ENCODE data around the gene ELF2. TPM values are rescaled to one million over a fixed set of nuclear protein-coding genes. Genes with fewer than 3 reads are reported as not detected.
A peak's percentile ranks its signal among the peaks of the same experiment; 100 is the strongest.
"Not testable (repeated sequence)": the region's sequence is repeated elsewhere in the genome, so short reads cannot be mapped to it uniquely, and the experiment has no call there.

ELF2 gene
- total RNA-seq, 1 experiment from 2014 or later: 44.6 TPM

DNA sequence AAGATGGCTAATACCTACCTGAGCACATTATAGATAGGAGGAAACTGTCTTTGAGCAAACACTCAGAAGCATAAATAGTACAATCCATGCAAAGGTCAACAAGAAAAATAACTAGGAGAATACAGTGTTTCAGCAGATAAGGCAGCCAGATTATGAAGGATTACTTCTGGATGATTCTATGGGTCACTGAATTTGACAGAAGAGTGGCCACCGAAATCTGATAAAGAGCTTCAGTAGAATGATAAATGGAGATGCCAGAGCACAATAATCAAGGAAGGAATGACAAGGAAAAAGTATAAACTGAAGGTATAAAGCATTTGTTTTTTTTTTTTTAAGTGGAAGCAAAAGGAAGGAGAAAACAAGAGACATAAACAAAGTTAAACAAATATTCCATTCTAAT lies 58.7 kb downstream of the ELF2 start (continued):
- TF ChIP-seq, protein P1, sequence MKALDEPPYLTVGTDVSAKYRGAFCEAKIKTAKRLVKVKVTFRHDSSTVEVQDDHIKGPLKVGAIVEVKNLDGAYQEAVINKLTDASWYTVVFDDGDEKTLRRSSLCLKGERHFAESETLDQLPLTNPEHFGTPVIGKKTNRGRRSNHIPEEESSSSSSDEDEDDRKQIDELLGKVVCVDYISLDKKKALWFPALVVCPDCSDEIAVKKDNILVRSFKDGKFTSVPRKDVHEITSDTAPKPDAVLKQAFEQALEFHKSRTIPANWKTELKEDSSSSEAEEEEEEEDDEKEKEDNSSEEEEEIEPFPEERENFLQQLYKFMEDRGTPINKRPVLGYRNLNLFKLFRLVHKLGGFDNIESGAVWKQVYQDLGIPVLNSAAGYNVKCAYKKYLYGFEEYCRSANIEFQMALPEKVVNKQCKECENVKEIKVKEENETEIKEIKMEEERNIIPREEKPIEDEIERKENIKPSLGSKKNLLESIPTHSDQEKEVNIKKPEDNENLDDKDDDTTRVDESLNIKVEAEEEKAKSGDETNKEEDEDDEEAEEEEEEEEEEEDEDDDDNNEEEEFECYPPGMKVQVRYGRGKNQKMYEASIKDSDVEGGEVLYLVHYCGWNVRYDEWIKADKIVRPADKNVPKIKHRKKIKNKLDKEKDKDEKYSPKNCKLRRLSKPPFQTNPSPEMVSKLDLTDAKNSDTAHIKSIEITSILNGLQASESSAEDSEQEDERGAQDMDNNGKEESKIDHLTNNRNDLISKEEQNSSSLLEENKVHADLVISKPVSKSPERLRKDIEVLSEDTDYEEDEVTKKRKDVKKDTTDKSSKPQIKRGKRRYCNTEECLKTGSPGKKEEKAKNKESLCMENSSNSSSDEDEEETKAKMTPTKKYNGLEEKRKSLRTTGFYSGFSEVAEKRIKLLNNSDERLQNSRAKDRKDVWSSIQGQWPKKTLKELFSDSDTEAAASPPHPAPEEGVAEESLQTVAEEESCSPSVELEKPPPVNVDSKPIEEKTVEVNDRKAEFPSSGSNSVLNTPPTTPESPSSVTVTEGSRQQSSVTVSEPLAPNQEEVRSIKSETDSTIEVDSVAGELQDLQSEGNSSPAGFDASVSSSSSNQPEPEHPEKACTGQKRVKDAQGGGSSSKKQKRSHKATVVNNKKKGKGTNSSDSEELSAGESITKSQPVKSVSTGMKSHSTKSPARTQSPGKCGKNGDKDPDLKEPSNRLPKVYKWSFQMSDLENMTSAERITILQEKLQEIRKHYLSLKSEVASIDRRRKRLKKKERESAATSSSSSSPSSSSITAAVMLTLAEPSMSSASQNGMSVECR (CRISPR knock-in tag; IDR thresholded peaks at IDR 0.05; ENCODE audit: borderline replicate concordance): no peak
- TF ChIP-seq, protein P2, sequence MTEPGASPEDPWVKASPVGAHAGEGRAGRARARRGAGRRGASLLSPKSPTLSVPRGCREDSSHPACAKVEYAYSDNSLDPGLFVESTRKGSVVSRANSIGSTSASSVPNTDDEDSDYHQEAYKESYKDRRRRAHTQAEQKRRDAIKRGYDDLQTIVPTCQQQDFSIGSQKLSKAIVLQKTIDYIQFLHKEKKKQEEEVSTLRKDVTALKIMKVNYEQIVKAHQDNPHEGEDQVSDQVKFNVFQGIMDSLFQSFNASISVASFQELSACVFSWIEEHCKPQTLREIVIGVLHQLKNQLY (CRISPR knock-in tag; IDR thresholded peaks at IDR 0.05): no peak

DNA sequence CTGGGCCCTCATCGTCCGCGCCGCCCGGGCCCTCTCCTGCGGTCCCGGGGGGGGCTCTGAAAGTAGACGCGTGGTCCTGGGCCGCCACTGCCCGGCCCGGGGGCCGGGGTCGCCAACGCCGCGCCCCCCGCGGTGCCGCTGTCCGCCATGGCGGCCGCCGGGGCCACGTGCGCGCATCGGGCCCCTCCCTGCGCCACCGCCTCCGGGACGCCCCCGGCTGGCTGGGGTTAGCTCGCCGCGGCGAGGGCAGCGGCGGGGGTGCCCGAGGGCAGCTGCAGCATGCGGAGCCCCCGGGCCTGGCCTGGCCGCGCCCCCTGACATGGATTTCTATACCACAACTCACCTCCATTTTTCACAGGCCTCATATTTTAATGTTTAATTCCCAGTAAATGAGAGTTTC lies 61.8 kb downstream of the ELF2 start:
- no peaks in the 10 kb centered on the region for H3K27me3 Mint-ChIP-seq (ENCODE audit: low read depth)
- no peak for ATAC-seq

GRCh38 chr4:139114795-139115194 lies 62.2 kb downstream of the ELF2 start:
- H3K36me3 Mint-ChIP-seq; H3K9me3 Mint-ChIP-seq; H3K27ac Mint-ChIP-seq; H3K4me3 Mint-ChIP-seq; DNase-seq (ENCODE audit: low spot score); H3K27me3 Mint-ChIP-seq (ENCODE audit: low read depth); POLR2A ChIA-PET; ATAC-seq: not testable (repeated sequence)
- H3K4me1 Mint-ChIP-seq: peaks cover 11% of the 10 kb centered on the region
- CTCF ChIA-PET: interaction anchor here (0.6 kb wide), 1 partner anchor 550 kb away, joined by 6 read pairs; no protein-coding TSS in a partner anchor

More for the DNA sequence above, 61.8 kb downstream of the ELF2 start:
- ChIA-PET POLR2A (no interaction called here), CTCF (no interaction called here)
- Mint-ChIP-seq H3K4me3 (no peak overlapping the region), H3K9me3 (no peaks in the 10 kb centered on the region), H3K36me3 (peaks cover 7% of the 10 kb centered on the region), H3K27ac (no peak overlapping the region), H3K4me1 (peaks cover 11% of the 10 kb centered on the region)
- TF ChIP-seq NFATC4 (CRISPR knock-in tag; IDR thresholded peaks at IDR 0.05): no peak
- DNase-seq (ENCODE audit: low spot score): no peak

DNA sequence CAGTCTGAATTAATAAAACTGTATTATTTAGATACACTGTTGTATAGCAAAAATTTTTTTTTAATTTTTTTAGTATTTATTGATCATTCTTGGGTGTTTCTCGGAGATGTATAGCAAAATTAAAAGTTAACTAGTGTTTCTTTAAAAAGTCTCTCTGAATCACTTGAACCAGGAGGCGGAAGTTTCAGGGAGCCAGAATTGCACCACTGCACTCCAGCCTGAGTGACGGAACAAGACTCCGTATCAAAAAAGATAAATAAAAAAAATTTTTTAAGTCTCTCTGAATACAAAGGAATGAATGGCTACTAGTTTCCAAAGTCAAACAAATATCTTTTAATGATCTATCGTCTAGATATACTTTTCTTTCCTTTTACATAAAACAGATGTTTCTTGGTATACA lies 64.4 kb downstream of the ELF2 start:
- Mint-ChIP-seq H3K27ac (peak overlapping the region; percentile 82), H3K9me3 (no peaks in the 10 kb centered on the region), H3K4me3 (no peak overlapping the region), H3K4me1 (peaks cover 17% of the 10 kb centered on the region), H3K27me3 (ENCODE audit: low read depth) (no peaks in the 10 kb centered on the region), H3K36me3 (peaks cover 7% of the 10 kb centered on the region)
- ChIA-PET POLR2A (no interaction called here), CTCF (interaction anchor here (0.6 kb wide), 1 partner anchor 35 kb away, joined by 5 read pairs; no protein-coding TSS in a partner anchor)
- DNase-seq (ENCODE audit: low spot score) (no peak), ATAC-seq (no peak)
- TF ChIP-seq FOXP4 (CRISPR knock-in tag; IDR thresholded peaks at IDR 0.05): no peak
- TF ChIP-seq CTCF (IDR thresholded peaks at IDR 0.05): no peak
- TF ChIP-seq ZNF423 (CRISPR knock-in tag; IDR thresholded peaks at IDR 0.05): no peak
- no peak for TF ChIP-seq FOXP1 (CRISPR knock-in tag; IDR thresholded peaks at IDR 0.05; ENCODE audit: borderline replicate concordance)
- TF ChIP-seq, protein P3, sequence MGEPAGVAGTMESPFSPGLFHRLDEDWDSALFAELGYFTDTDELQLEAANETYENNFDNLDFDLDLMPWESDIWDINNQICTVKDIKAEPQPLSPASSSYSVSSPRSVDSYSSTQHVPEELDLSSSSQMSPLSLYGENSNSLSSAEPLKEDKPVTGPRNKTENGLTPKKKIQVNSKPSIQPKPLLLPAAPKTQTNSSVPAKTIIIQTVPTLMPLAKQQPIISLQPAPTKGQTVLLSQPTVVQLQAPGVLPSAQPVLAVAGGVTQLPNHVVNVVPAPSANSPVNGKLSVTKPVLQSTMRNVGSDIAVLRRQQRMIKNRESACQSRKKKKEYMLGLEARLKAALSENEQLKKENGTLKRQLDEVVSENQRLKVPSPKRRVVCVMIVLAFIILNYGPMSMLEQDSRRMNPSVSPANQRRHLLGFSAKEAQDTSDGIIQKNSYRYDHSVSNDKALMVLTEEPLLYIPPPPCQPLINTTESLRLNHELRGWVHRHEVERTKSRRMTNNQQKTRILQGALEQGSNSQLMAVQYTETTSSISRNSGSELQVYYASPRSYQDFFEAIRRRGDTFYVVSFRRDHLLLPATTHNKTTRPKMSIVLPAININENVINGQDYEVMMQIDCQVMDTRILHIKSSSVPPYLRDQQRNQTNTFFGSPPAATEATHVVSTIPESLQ (CRISPR knock-in tag; IDR thresholded peaks at IDR 0.05): no peak
- no peak for TF ChIP-seq KAT7 (CRISPR knock-in tag; IDR thresholded peaks at IDR 0.05; ENCODE audit: borderline replicate concordance)

Data from WTC11 (cell line).